Spleen (tissue), 11 donors: ENCODE data around the gene SETD4. TPM values are rescaled to one million over a fixed set of nuclear protein-coding genes. Genes with fewer than 3 reads are reported as not detected.
"Not testable (repeated sequence)": the region's sequence is repeated elsewhere in the genome, so short reads cannot be mapped to it uniquely, and the experiment has no call there.

Experiments
- DNase-seq: peaks from one replicate; pipeline ENCODE4 v3.0.0-alpha.2; 2020
- H3K27ac ChIP-seq, 8 donors: fragments of 200-600 bp; sonication (generic) in 7 of 8; 1 replicate in 4 of 8; 2 replicates in 4 of 8; pipeline versions ENCODE4 v1.5.0 to v1.8.0; 2016 to 2021; ENCODE audit warnings: inconsistent platforms in 4 of 8, mild to moderate bottlenecking in 4 of 8, moderate library complexity in 1 of 8
- H3K27me3 ChIP-seq, 7 donors: fragments of 200-600 bp; sonication (generic) in 6 of 7; replicated peaks in 1 of 7; 1 replicate in 4 of 7; 2 replicates in 3 of 7; pipeline versions ENCODE4 v1.5.0 to v1.8.0; 2016 to 2021; ENCODE audit warnings: inconsistent platforms in 3 of 7, mild to moderate bottlenecking in 1 of 7
- H3K36me3 ChIP-seq, 6 donors: fragments of 200-600 bp; sonication (generic) in 5 of 6; 1 replicate in 4 of 6; 2 replicates in 2 of 6; pipeline versions ENCODE4 v1.5.0 to v1.8.0; 2016 to 2021; ENCODE audit warnings: inconsistent platforms in 2 of 6
- H3K4me1 ChIP-seq, 6 donors: fragments of 200-600 bp; sonication (generic) in 5 of 6; 1 replicate in 3 of 6; 2 replicates in 3 of 6; pipeline versions ENCODE4 v1.5.0 to v1.8.0; 2016 to 2021; ENCODE audit warnings: inconsistent platforms in 3 of 6
- H3K4me3 ChIP-seq, 8 donors: fragments of 200-600 bp; sonication (generic) in 7 of 8; 1 replicate in 4 of 8; 2 replicates in 4 of 8; pipeline versions ENCODE4 v1.5.0 to v1.8.0; 2016 to 2021; ENCODE audit warnings: inconsistent platforms in 4 of 8, mild to moderate bottlenecking in 4 of 8, moderate library complexity in 2 of 8
- H3K9me3 ChIP-seq, 8 donors: fragments of 200-600 bp; sonication (generic) in 7 of 8; 1 replicate in 4 of 8; 2 replicates in 4 of 8; pipeline versions ENCODE4 v1.5.0 to v1.8.0; 2016 to 2021; ENCODE audit warnings: inconsistent platforms in 4 of 8
- CTCF ChIP-seq, 11 experiments: fragments of 200-600 bp in 7 of 11; fragments of 450-650 bp in 4 of 11; sonication (generic) in 4 of 11; IDR thresholded peaks in 8 of 11; conservative IDR thresholded peaks in 3 of 11; 1 replicate in 7 of 11; 2 replicates in 4 of 11; pipeline versions ENCODE4 v1.4.0 to v1.8.0; 2016 to 2021; ENCODE audit warnings: antibody characterized with exemption in 11 of 11, inconsistent platforms in 4 of 11, mild to moderate bottlenecking in 1 of 11
- POLR2A ChIP-seq, 3 donors: fragments of 450-650 bp; IDR thresholded peaks; one replicate each; pipeline ENCODE4 v1.5.1; 2017; ENCODE audit warnings: antibody characterized with exemption in 3 of 3, mild to moderate bottlenecking in 1 of 3
- POLR2AphosphoS5 ChIP-seq, 3 donors: sonication (generic); formaldehyde crosslinking; IDR thresholded peaks; one replicate each; pipeline ENCODE4 v1.5.1; 2017; ENCODE audit warnings: antibody characterized with exemption in 3 of 3
- WGBS, 5 donors: extraction: QIAGEN DNeasy Blood & Tissue Kit in 3 of 5; methylation state at CpG; one replicate each; pipeline versions ENCODE4 v1.1.5 to v1.1.7; 2013 to 2018; 5-methylcytosine and 5-hydroxymethylcytosine counted together
- intact Hi-C: fragments of 100-400 bp; cut with DNase I; formaldehyde crosslinking; loops from one replicate; pipeline ENCODE4 v1.15.0; 2023; ENCODE audit warnings: low total_unique reads
- polyA plus RNA-seq, 3 donors: library from polyadenylated mRNA; stranded (reverse); fragments of 200-250 nt; gene quantifications; one replicate each; pipeline ENCODE4 v1.2.1, GENCODE V29; 2013
- total RNA-seq, 7 donors: library from RNA; depleted of rRNA in 3 of 7; stranded (reverse); fragments of >200 nt in 3 of 7; fragmentation: NEBNext Ultra II Directional in 4 of 7; extraction: Animal tissue kit (Norgen Biotek cat#: 25700) in 4 of 7; gene quantifications; one replicate each; pipeline versions ENCODE4 v1.1.0 to v1.2.1, GENCODE V29; 2016 to 2021
- donor health status: healthy with polysubstance abuse.
- donor health status: DM: no; HTN: no; CAD: no; lungs with moderate emphysema.
- donor health status: DM: no; HTN: no; CAD: no.
- donor health status: Bipolar disorder and iron deficiency.
- donor health status: healthy.
- donor health status: DM: no; HTN: no; CAD: no.
- donor health status: DM: yes; HTN: yes; CAD: no.

SETD4 gene
- total and polyA plus RNA-seq, 10 donors = 6.9 to 28.1 (median 18.4) TPM

GRCh38 chr21:36075171-36075570 is 14.8 kb upstream of the SETD4 start:
- intact Hi-C loops = no loop called here
- WGBS, 5 donors = 84 to 96% (median 90%) methylated on average over 3 of the region's 3 CpGs
- H3K36me3 ChIP-seq = peaks cover 0 to 33% (median 9%) of the 10 kb centered on the region in 6 donors
- H3K4me3 ChIP-seq = no peak overlapping the region
- TF ChIP-seq POLR2A (IDR thresholded peaks at IDR 0.05) = no peak
- H3K27me3 ChIP-seq = no peaks in the 10 kb centered on the region
- peaks cover 16 to 78% (median 34%) of the 10 kb centered on the region in 6 donors for H3K4me1 ChIP-seq
- DNase-seq = no peak
- H3K9me3 ChIP-seq = no peaks in the 10 kb centered on the region
- no peak overlapping the region for H3K27ac ChIP-seq

DNA sequence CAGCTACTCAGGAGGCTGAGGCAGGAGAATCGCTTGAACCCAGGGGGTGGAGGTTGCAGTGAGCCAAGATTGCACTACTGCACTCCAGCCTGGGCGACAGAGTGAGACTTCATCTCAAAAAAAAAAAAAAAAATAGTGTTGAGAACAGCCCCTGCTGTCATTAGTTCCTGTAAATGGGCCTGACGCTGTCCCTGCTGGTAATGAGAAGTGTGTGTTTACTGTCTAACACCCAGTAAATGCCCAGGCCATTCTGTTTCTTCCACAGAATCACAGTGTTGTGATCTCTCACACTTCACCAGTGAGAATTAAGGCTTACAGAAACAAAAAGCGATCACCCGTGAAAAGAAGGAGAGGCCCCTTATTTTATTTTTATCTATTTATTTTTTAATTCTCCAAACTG is 13.6 kb upstream of the SETD4 start:
- intact Hi-C loops, DNase-seq, H3K4me3 ChIP-seq, H3K9me3 ChIP-seq, H3K27me3 ChIP-seq: not testable (repeated sequence)
- WGBS, 5 donors = 84 to 91% (median 90%) methylated on average over 5 of the region's 5 CpGs
- peaks cover 0 to 33% (median 9%) of the 10 kb centered on the region in 6 donors for H3K36me3 ChIP-seq
- H3K27ac ChIP-seq = peak overlapping the region in 3 of 8 donors; percentile 13 to 48 (median 28)
- peaks cover 21 to 80% (median 42%) of the 10 kb centered on the region in 6 donors for H3K4me1 ChIP-seq

- H3K4me1 ChIP-seq = peaks cover 21 to 73% (median 38%) of the 10 kb centered on the region in 6 donors
- peaks cover 3 to 14% (median 13%) of the 10 kb centered on the region in 8 donors for H3K9me3 ChIP-seq
- H3K36me3 ChIP-seq = peaks cover 0 to 33% (median 9%) of the 10 kb centered on the region in 6 donors
- WGBS, 5 donors = 49 to 81% (median 56%) methylated on average over 3 of the region's 3 CpGs
- H3K4me3 ChIP-seq = no peak overlapping the region
- intact Hi-C loops = no loop called here
- TF ChIP-seq POLR2A (IDR thresholded peaks at IDR 0.05) (no peak), POLR2AphosphoS5 (IDR thresholded peaks at IDR 0.05) (no peak), CTCF (IDR thresholded peaks at IDR 0.05 in 8 of 11, conservative IDR thresholded peaks at IDR 0.05 in 3 of 11) (no peak)
- H3K27me3 ChIP-seq = no peaks in the 10 kb centered on the region
- peak overlapping the region in 3 of 8 donors; percentile 13 to 48 (median 28) for H3K27ac ChIP-seq
- DNase-seq = no peak
Measured at GRCh38 chr21:36073181-36073580, 12.9 kb upstream of the SETD4 start.

GRCh38 chr21:36072453-36073162 is 12.3 kb upstream of the SETD4 start:
- no peak overlapping the region for H3K4me3 ChIP-seq
- no peak for DNase-seq
- H3K36me3 ChIP-seq = peaks cover 0 to 33% (median 9%) of the 10 kb centered on the region in 6 donors
- no peak for TF ChIP-seq POLR2A (IDR thresholded peaks at IDR 0.05)
- no peak for TF ChIP-seq CTCF (IDR thresholded peaks at IDR 0.05 in 8 of 11, conservative IDR thresholded peaks at IDR 0.05 in 3 of 11)
- TF ChIP-seq POLR2AphosphoS5 (IDR thresholded peaks at IDR 0.05) = no peak
- H3K27ac ChIP-seq = no peak overlapping the region
- intact Hi-C loops = no loop called here
- WGBS, 5 donors = 94 to 98% (median 98%) methylated on average over 12 of the region's 12 CpGs
- H3K27me3 ChIP-seq = no peaks in the 10 kb centered on the region
- peaks cover 21 to 67% (median 34%) of the 10 kb centered on the region in 6 donors for H3K4me1 ChIP-seq
- H3K9me3 ChIP-seq = peaks cover 3 to 17% (median 14%) of the 10 kb centered on the region in 8 donors

DNA sequence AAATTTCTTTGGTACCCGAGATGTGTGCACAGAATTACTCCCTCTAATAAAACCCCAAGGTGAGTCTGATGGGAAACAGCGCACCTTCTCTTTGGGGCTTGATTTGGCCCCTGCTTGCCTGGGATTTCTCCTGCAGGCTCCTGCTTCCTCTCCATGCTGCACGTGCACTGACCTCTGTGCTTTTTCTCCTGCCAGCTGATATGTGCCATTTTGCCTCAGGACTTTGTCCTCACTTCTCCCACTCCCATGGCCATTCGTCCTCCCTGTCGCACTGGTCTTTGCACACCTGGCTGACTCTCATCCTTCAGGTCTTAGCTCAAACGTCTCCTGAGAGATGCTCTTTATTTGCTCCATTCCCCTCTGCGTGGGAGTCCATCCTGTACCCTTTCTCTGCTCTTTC is 10.7 kb upstream of the SETD4 start:
- H3K4me1 ChIP-seq = peaks cover 21 to 55% (median 30%) of the 10 kb centered on the region in 6 donors
- H3K9me3 ChIP-seq = peaks cover 3 to 17% (median 14%) of the 10 kb centered on the region in 8 donors
- TF ChIP-seq POLR2A (IDR thresholded peaks at IDR 0.05) (no peak), CTCF (IDR thresholded peaks at IDR 0.05 in 8 of 11, conservative IDR thresholded peaks at IDR 0.05 in 3 of 11) (no peak), POLR2AphosphoS5 (IDR thresholded peaks at IDR 0.05) (no peak)
- no peaks in the 10 kb centered on the region for H3K27me3 ChIP-seq
- H3K36me3 ChIP-seq = peaks cover 0 to 33% (median 9%) of the 10 kb centered on the region in 6 donors
- H3K4me3 ChIP-seq = peak overlapping the region in 3 of 8 donors; percentile 78 to 96 (median 84)
- peak overlapping the region in 1 of 8 donors; percentile 89 for H3K27ac ChIP-seq
- DNase-seq = no peak
- 87 to 93% (median 89%) methylated on average over 7 of the region's 7 CpGs for WGBS, 5 donors
- intact Hi-C loops = no loop called here
